Islet precursor cell (in vitro differentiated cells): ENCODE measurements around the gene MOXD1.

Experiments used
- DNase-seq: peaks from one replicate; pipeline ENCODE4 v3.0.0-alpha.2; 2018

The MOXD1 gene

DNA sequence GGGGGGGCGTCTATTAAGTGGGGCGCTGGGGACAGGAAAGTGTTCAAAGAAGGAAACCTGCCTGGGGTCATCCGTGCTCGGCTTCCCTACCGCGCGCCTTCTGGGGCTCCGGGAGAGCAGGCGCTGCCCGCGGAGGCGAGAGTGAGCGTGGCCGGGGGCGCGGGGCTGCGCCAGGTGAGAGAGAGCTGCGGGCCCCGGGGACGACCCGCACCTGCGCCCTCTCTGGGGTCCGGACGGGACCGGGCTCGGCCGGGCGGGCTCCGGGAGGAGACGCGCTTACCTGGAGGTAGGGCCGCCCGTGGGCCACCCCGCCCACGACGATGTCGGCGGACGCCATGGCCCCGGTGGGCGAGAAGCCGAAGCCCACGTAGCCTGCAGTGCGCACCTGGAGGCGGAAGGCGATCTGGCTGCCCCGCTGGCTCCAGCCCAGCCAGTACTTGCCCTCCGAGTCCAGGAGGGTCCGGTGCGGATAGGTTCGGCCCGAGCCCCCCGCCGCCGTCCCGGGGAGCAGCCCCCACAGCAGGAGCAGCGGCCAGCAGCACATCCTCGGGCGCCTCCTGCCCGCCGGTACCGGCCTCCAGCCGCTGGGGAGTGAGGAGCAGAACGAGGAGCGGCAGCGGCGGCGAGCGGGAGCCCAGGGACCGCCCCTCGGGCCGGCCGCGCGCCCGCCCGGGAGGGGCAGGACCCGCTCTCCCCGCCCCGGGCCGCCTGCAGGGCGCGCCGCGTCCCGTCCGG, at the start of gene MOXD1:
TSS of gene MOXD1 (minus strand) at position 593 of the 735 bp plus-strand sequence. CDS start at position 544, 49 bp downstream.
- DNase-seq = peak; percentile 76

DNA sequence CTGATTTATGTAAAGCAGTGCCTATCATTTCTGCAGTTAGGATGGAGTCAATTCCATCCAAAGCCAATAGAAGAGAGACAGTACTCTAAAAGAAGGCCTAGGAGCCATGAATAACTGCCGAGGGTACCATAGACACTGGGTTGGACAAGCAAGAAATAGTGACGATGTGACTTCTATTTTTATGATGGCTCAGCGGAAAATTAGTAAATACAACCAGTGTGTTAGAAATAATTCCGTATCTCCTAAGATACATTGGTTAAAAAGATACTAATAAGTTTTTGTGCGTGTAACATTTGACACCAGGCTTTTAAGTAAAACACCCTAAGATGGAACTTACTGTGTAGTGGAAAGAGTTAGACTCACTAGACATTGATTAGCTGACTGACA, 45.6 kb upstream of the MOXD1 start:
- DNase-seq = no peak

DNA sequence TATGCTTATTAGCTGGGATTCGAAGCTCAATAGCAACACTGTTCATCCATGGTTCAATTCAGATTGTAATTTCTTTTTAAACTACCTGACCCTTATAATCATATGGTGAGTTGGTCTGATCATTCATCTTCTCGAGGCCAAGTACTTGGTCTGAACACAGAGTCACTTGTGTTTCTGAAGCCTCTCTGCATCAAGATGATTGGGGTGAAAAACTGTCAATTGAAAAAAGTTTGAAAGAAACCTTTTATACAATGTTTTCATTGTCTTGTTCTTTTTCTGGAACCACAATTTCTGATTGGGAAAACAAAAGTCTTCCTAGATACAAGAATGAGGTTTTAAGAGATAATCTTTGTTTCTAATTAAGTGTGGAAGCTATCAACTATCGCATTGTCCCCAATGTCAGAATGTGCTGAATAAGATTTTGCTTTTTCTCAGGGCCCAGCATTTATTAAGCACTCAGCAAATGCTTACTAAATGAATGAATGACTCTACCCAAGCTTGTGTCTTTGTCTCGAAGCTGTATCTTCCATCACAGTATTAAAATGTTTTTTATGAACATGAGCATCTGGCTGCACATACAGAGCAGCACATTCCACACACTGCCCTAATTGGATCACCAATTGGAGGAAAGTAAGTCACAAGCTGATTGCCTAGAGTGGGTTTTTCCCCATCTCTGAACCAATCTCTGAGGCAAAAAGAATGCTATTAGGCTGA, 45.0 kb upstream of the MOXD1 start:
- DNase-seq = no peak

DNA sequence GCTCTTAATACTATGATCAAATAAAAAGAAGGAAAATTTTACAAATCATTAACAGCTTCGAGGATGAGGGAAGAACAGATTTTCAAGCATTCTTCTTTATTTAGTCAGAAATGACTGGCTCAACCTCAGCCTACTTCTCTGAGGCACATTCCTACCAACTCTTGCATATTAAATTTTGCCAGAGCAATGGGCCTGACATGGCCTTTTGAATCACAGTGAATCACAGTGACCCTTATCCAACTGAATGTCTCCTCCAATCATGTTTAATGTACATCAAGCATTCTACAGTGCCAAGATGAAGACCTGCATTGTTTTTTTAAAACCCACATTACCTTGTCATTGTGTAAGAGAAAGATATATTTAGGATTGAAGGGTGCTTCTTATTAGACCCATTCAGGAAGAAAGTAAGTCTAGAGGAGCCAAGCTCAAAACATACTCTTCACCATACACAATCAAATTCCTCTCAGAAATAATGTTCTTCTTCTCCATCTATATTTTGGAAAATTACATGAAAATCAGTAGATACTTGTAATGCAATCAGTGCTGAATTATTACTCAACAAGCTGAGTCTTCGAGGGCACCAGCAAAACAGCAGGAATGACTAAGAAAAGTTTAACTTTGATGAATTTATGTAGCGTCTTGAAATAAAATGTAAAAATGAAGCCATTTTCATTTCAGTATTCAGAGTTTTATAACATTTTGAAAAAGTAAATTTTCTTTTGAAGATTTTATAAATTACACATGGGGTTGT, 44.1 kb upstream of the MOXD1 start:
- DNase-seq = no peak

DNA sequence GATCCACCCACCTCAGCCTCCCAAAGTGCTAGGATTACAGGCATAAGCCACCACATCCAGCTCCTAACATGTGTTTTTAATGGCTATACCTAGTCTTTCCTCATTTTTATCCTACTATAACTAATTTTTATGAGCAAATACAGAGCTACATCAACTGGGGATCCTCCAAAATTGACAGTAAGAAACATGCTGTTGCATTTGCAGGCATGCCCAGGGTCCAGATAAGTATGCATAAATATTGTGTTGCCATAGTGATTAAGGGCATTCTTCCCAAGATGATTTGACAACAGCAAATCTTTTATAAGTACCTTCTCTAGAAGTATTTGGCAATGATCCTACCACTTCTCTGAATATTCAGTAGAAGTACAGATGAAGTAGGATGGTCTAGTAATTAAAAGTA, 41.9 kb upstream of the MOXD1 start:
- DNase-seq = no peak

DNA sequence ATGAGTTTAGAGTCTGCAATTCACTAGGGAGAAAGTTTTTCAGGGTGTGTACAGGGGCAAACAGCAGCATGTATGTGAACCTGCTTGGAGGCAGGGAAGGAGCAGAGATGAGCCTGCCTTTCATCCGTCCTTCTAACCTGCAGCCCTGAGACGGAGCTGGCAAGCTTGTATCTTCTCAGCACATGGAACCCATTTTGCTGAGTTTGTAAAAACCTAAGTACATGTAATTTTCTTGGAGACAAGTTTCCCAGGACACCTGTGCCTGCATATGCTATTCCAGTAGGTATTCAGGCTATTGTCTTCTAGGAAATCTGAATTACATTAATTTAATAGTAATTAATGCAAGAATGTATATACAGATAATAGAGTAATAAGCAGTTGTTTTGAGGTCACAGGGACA, 28.8 kb upstream of the MOXD1 start:
- no peak for DNase-seq

DNA sequence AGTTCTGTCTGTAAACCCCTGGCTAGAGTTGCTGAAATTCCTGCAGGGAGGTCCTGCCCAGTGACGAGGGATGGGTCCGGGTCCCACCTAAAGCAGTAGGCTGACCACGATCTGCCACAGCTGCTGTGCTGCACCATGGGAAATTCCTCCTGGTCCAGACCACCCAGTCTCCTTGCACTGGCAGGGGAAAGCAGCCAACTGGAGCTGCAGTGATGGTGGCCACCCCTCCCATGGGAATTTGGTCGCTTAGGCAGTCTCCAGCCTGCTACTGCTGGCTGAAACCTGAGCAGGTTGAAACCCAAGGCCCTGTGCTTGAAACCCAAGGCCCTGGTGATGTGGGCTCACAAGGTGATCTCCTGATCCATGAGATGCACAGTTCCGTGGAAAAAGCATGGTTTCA, 23.9 kb upstream of the MOXD1 start:
- no peak for DNase-seq

DNA sequence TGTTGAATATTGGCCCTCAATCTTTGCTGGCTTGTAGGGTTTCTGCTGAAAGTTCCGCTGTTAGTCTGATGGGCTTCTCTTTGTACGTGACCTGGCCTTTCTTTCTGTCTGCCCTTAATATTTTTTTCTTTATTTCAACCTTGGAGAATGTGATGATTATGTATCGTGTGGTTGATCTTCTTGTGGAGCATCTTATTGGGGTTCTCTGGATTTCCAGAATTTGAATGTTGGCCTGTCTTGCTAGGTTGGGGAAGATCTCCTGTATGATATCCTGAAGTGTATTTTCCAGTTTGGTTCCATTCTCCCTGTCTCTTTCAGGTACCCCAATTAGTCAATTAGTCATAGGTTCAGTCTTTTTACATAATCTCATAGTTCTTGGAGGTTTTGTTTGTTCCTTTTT, 22.6 kb upstream of the MOXD1 start:
- DNase-seq = no peak

DNA sequence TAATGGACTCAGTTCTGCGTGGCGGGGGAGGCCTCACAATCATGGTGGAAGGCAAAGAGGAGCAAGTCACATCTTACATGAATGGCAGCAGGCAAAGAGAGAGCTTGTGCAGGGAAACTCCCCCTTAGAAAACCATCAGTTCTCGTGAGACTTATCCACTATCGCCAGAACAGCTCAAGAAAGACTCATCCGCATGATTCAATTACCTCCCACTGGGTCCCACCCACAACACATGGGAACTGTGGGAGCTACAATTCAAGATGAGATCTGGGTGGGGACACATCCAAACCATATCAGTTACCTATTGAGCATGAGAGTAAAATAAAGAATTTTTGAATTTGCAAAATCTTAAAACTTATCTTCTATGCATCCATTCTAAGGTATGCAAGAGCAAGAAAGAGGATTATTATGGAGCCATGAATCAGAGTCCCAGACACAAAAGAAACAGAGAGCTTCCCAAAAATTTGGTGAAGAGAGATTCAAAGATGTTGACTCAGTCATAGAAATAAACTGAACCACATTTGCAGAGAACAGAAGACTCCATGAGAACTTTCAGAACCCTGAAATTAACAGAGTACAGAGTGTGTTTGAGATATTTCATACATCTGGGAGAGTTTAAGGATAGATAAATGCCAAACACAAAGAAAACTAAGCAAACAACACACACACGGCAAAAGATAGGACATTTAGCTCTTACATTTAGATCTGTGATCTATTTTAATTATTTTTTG, 17.1 kb upstream of the MOXD1 start:
- DNase-seq = no peak

DNA sequence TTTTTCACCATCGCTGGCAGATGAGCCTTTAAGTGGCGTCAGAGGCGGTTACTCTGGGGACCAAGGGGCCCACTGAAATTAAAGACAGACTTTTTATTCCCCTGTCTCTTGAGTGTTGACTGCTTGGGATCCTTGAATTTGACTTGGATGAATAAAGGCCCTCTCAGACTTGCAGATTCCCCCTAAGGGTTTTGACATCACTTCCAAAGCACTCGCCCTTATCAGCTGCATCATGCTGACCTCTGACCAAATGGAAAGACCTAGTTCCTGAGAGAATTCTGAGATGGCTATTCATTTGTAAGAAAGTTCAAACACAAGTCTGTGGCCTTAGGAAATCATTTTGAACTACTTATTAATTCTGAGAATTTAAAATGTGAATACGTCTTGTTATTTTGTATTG, 13.5 kb upstream of the MOXD1 start:
- DNase-seq = peak; percentile 79

DNA sequence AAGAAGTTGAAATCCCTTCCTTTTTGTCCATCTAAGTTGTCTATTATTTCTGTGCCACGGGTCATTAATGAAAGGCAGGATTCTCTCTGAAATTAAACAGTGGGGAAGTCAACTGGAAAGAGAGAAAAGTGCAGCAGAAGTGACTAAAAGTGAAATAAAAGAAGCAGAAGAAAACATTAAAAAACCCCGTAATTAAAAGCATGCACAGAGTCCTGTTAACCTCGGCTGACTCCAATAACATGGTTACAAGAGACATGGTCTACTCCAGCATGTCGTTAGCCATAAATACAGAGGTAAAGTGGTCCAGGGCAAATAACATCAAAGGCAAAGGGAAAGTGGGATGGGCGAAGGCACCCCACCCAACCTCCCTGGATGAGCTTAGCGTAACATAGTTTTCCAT, 13.0 kb upstream of the MOXD1 start:
- peak; percentile 69 for DNase-seq

DNA sequence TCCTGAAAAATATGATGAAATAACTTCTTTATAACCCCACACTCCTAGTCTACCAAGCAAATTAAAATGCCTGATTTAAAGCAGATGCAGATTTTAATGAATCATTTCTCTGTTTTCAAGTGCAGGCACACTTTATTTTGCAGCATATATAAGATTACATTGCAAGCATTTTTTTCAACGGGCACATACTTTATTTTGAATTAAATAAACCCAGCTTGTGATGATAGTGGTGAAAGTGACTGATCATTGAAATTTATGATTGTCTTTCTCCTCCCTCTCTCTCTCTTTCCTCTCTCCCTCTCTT, 12.2 kb upstream of the MOXD1 start:
- DNase-seq = no peak

DNA sequence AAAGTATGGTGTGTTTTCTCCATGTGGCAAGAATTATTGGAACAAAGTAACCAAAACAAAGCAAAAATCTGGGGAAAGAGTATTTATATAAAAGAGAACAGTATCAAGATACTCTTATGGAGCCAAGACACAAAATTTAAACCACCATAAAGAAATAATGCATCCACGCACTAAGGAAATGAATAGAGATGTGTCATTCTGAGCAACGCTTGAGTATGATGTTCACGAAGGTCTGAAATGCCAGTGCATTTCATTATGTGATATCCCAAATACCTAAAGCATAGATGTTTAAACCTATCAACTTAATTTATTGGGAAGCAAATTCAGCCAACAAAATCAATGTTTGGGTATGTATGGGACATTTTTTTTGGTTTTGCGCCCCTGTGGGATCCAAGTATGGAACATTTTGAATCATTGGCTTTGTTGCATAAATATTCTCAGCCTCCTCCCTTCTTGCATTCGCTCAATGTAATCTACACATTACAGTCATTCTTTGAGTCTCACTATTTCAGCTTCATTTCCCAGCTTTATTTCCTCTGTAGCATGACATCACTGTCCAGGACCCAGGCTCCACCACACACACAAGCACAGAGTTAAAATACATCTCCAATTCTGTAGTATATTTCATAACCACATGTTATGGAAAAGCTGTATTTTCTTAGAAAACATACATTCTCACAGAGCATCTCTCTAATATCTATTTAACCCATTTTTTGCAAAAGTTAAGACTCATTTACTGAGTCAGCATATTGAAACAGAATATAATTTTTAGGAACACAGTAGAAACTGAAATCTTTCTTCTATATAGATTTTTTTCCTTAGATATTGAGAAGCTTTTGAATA, 11.6 kb upstream of the MOXD1 start:
- DNase-seq = no peak

DNA sequence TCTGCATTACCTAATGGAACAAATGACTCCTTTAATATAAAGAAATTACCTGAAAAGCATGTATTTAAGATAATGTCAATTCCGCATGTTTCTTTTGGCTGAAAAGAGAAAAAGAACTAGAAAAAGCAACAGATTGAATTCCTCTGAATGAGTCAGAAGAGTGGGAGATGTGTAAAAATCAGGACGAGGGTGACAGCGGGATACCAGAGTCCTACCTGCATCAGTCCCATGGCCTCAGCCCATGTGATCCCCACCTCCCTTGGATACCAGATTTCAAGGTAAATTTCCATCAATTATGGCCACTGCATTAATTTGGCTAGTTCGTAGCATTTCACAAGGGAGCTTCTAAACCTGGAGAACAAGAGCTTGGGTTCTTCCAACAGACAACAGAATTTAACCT, 10.0 kb upstream of the MOXD1 start:
- DNase-seq = no peak

DNA sequence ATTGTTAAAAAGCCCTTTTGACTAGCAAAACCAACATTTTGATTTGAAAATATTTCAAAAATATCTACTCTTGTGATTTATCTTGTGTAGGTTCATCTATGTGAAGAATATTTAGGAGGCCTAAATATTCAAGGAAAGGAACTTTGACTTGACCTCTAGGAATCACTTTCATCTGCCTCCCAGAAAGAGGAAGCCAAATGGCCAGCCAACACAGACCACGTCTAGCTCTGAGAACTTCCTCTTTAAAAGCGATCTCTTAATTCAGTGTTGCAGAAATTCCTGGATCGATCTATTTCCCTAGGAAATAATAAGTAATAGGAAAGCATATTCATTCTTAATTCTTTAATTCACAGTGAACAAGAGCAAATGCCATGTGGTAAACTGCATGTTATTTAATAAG, 9.6 kb upstream of the MOXD1 start:
- DNase-seq = no peak

DNA sequence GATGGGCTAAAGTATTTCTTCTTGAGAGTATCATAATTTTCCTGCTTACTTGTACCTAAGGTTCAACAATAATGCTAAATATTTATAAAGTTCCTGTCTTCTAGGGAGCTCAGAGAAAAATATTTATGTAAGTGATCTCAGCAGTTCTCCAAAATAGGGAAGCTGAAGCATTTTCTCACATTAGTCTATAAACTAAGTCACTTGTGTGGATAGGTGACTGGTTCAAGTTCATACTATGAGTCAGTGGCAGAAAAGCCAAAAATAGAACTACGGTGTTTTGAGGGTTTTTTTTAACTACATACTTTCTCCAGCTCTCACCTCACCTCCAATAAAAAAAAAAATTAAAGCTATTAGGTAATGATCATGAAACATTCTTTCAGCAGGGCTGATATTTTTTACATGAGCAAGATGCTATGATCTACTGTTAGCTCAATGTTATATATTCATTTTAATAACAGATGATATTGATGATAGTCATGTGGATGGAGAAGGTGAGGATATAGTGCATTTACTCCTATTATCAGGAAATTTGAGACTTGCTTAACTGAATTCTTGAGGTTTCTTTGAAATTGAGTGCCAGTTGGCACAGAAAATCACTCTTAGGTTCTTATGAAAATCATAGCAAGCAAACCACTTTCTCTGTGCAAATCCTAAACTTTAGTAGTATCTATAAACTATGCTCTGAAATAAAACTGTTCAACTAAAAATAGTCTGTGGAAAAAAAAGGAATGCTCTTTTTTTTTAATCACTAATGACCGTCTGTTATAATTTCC, 4.1 kb upstream of the MOXD1 start:
- DNase-seq = no peak

DNA sequence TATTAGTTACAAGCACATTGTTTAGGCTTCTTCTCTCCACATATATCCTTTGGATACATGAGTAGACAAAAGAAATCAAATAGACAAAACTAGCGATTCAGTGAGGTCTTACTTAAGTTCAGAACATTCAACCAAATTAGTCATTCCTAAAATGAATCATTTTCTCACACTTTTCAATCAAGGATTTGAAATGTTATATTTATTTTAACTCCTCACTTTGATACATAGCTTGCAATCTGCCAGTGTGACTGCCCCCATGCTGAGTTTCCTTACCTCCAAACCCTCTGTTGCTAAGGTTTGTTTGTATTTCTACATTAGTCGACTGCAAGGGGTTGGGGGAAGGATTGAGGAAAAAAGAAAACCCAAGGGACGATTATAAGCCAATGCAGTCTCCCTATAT, 3.5 kb upstream of the MOXD1 start:
- no peak for DNase-seq

DNA sequence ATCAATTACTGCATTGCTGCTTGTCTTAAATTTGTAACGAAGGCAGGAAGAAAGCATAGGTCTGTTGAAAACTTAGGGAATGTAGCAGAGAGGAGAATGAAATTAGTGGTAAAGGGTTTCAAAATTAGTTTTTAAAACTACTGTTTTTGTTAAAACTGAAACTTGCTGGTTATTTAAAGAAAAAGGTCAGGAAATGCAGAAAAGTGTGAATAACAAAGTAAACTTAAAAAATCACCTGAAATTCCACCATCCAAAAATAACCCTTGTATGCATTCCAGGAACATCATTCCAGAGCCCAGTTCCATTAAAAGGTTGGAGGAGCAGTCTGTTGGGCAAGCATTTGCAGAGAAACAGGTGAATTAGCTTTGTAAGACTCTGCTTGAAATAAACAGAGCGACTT, 3.1 kb upstream of the MOXD1 start:
- no peak for DNase-seq

DNA sequence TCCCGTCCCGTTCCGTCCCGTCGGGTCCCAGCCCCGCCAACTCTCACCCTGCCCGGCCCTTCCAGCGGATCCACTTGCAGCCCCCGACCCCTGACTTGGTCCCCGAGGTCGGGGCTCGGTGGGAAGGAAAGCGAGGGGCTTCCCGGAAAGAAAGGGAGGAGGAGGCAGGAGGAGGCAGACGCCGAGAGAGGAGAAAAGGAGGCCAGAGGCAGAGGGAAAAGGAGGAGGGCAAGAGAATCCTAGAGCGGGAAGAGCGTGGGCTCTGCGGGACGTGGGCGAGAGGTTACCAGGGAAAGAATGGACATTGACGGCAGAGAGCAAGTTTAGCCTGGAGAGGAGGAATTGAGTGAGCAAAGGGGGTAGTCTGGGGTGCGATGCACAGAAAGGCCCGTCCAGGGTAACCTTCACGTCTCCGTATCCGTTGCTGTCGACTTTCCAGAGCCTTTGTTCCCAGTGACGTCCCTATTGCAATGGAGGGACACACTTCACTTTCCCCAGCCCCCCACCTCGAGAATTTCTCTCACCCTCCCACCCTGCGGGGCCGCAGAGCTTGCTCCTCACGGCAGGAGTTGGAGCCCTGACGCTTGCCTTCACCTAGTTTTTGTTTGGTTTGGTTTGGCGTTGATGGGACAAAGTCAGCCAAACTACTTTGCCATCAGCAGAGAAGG, 477 bp upstream of the MOXD1 start:
- DNase-seq = no peak

DNA sequence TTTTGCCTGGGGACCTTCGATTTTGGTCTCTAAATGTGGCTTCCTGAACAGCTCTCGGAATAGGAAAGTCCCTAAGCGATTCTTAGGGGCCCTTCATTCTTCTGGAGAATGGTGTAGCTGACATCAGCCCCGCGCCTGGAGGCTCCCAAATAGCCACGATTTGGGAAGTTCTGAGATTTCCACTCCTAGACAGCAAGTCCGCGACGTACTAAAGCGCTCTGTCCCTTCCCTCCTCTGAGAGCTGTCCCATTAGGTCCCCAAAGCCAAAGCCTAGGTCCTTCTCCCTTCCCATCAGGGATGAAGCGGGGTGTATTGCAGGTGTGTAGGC, 756 bp downstream of the MOXD1 start:
- DNase-seq = no peak

DNA sequence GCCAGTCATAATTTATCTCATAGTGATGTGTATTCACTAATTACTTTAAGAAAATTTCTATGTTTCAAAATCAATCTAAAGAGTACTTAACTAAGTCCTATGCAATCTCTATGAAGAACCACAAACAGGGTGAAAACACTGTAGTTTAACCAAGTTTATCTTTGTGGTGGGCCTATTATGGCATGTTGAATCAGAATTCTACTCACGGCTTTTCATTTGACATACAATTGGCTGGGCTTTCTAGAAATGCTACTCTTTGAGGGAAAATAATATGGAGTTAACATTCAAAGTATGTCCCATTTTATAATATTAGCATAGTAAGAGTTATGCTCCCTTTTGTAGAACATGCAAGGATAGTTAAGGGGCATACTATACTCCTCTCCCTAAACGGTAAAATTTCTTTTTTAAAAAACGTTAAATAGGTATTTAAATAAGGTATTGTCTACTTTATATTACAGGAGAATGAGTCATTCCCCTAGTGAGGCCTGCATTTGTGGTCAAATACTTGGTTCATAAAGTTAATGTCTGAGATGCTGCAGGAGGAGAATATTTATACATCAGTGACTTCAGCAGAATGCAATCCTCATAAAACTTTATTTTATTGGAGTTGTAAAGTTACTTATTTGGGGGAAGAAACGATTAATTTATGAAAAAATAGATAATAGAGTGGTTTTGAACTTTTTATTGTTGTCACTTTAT, 1.8 kb downstream of the MOXD1 start:
- no peak for DNase-seq
